GM18867 (cell line): ENCODE measurements around the gene NADSYN1.

Experiments
- ATAC-seq: cut with Tn5 transposase; IDR thresholded peaks from one replicate; pipeline ENCODE4 v1.9.1; 2021; ENCODE audit warnings: mild to moderate bottlenecking, moderate library complexity; ENCODE audit not compliant: unreplicated experiment

Gene NADSYN1

GRCh38 chr11:71472357-71472885, 19.4 kb downstream of the NADSYN1 start:
- ATAC-seq = no peak

GRCh38 chr11:71472941-71473792, 20.2 kb downstream of the NADSYN1 start:
- no peak for ATAC-seq

GRCh38 chr11:71473793-71474080, 20.7 kb downstream of the NADSYN1 start:
- no peak for ATAC-seq

- ATAC-seq = no peak
Measured at GRCh38 chr11:71474141-71474770, 21.3 kb downstream of the NADSYN1 start.

- no peak for ATAC-seq
Measured at GRCh38 chr11:71474771-71475483, 21.9 kb downstream of the NADSYN1 start.

- ATAC-seq = no peak
Measured at GRCh38 chr11:71476031-71476430, 23.0 kb downstream of the NADSYN1 start.

GRCh38 chr11:71476926-71477640, 24.1 kb downstream of the NADSYN1 start:
- ATAC-seq = no peak

- ATAC-seq = no peak
Measured at GRCh38 chr11:71477641-71478527, 24.9 kb downstream of the NADSYN1 start.

- ATAC-seq = no peak
Measured at GRCh38 chr11:71478528-71478840, 25.5 kb downstream of the NADSYN1 start.

GRCh38 chr11:71481101-71481960, 28.3 kb downstream of the NADSYN1 start:
- no peak for ATAC-seq

- ATAC-seq = no peak
Measured at GRCh38 chr11:71482216-71482615, 29.2 kb downstream of the NADSYN1 start.

- ATAC-seq = no peak
Measured at GRCh38 chr11:71482746-71483364, 29.9 kb downstream of the NADSYN1 start.

- no peak for ATAC-seq
Measured at GRCh38 chr11:71483692-71484091, 30.7 kb downstream of the NADSYN1 start.

GRCh38 chr11:71484248-71485062, 31.5 kb downstream of the NADSYN1 start:
- ATAC-seq = no peak

GRCh38 chr11:71485063-71485399, 32.0 kb downstream of the NADSYN1 start:
- no peak for ATAC-seq

GRCh38 chr11:71485466-71485865, 32.5 kb downstream of the NADSYN1 start:
- no peak for ATAC-seq

- no peak for ATAC-seq
Measured at GRCh38 chr11:71486320-71486719, 33.3 kb downstream of the NADSYN1 start.

- ATAC-seq = no peak
Measured at GRCh38 chr11:71488681-71489270, 35.8 kb downstream of the NADSYN1 start.
